ENCODE data around the gene GNAO1.

Gene GNAO1

GRCh38 chr16:56325956-56326355 is 134.7 kb downstream of the GNAO1 start:
- Histone ChIP-seq H3K4me3 (replicated peaks; ENCODE audit: low read depth, low read length) (no peak overlapping the region), H3K27me3 (replicated peaks; ENCODE audit: control insufficient read depth, insufficient read depth, low read length) (peaks cover 1% of the 10 kb centered on the region; the same call in 1 of the 2 replicates)
- TF ChIP-seq CTCF (IDR thresholded peaks at IDR 0.05; ENCODE audit: insufficient read depth, low read length, poor library complexity, severe bottlenecking): no peak

GRCh38 chr16:56327071-56327928 is 136.0 kb downstream of the GNAO1 start:
- DNase-seq (ENCODE audit: extremely low read depth, insufficient read length): no peak
- Histone ChIP-seq H3K27me3 (replicated peaks; ENCODE audit: control insufficient read depth, insufficient read depth, low read length) (peaks cover 1% of the 10 kb centered on the region; the same call in 1 of the 2 replicates), H3K36me3 (ENCODE audit: control insufficient read depth, insufficient read depth, low read length) (no peaks in the 10 kb centered on the region), H3K4me3 (replicated peaks; ENCODE audit: low read depth, low read length) (no peak overlapping the region)
- TF ChIP-seq CTCF (IDR thresholded peaks at IDR 0.05; ENCODE audit: insufficient read depth, low read length, poor library complexity, severe bottlenecking): no peak

More at GRCh38 chr16:56325956-56326355, 134.7 kb downstream of the GNAO1 start:
- H3K36me3 ChIP-seq (ENCODE audit: control insufficient read depth, insufficient read depth, low read length): no peaks in the 10 kb centered on the region
- no peak for DNase-seq (ENCODE audit: extremely low read depth, insufficient read length)

- Histone ChIP-seq H3K27me3 (replicated peaks; ENCODE audit: control insufficient read depth, insufficient read depth, low read length) (peaks cover 1% of the 10 kb centered on the region; the same call in 1 of the 2 replicates), H3K4me3 (replicated peaks; ENCODE audit: low read depth, low read length) (no peak overlapping the region), H3K36me3 (ENCODE audit: control insufficient read depth, insufficient read depth, low read length) (no peaks in the 10 kb centered on the region)
- DNase-seq (ENCODE audit: extremely low read depth, insufficient read length): no peak
- no peak for TF ChIP-seq CTCF (IDR thresholded peaks at IDR 0.05; ENCODE audit: insufficient read depth, low read length, poor library complexity, severe bottlenecking)
Observed at GRCh38 chr16:56327929-56328258, 136.6 kb downstream of the GNAO1 start.

GRCh38 chr16:56328276-56329022 is 137.2 kb downstream of the GNAO1 start:
- H3K36me3 ChIP-seq (ENCODE audit: control insufficient read depth, insufficient read depth, low read length): no peaks in the 10 kb centered on the region
- no peak for TF ChIP-seq CTCF (IDR thresholded peaks at IDR 0.05; ENCODE audit: insufficient read depth, low read length, poor library complexity, severe bottlenecking)
- DNase-seq (ENCODE audit: extremely low read depth, insufficient read length): no peak
- H3K27me3 ChIP-seq (replicated peaks; ENCODE audit: control insufficient read depth, insufficient read depth, low read length): peaks cover 1% of the 10 kb centered on the region; the same call in 1 of the 2 replicates
- no peak overlapping the region for H3K4me3 ChIP-seq (replicated peaks; ENCODE audit: low read depth, low read length)

- H3K4me3 ChIP-seq (replicated peaks; ENCODE audit: low read depth, low read length): no peak overlapping the region
- H3K36me3 ChIP-seq (ENCODE audit: control insufficient read depth, insufficient read depth, low read length): no peaks in the 10 kb centered on the region
- no peak for DNase-seq (ENCODE audit: extremely low read depth, insufficient read length)
- H3K27me3 ChIP-seq (replicated peaks; ENCODE audit: control insufficient read depth, insufficient read depth, low read length): no peaks in the 10 kb centered on the region; the same call in 1 of the 2 replicates
- TF ChIP-seq CTCF (IDR thresholded peaks at IDR 0.05; ENCODE audit: insufficient read depth, low read length, poor library complexity, severe bottlenecking): no peak
Observed at GRCh38 chr16:56329887-56330286, 138.6 kb downstream of the GNAO1 start.

Data from GM06990 (cell line).